OCI-LY1 (cell line): Measurements from ENCODE around the gene DBI.

Source experiments
- H2AFZ ChIP-seq: fragments of 200-600 bp; sonication (generic), shearing (Covaris generic); 2 replicates; pipeline ENCODE4 v1.6.0; 2014; ENCODE audit warnings: antibody characterized with exemption, mild to moderate bottlenecking, low read length
- H3F3A ChIP-seq: fragments of 200-600 bp; sonication (generic), shearing (Covaris generic); 2 replicates; pipeline ENCODE4 v1.6.0; 2014; ENCODE audit warnings: mild to moderate bottlenecking, antibody characterized with exemption, low read length, moderate library complexity; ENCODE audit not compliant: insufficient read depth
- H3K27ac ChIP-seq: fragments of 200-600 bp; sonication (generic); 2 replicates; pipeline ENCODE4 v1.5.1; 2014; ENCODE audit warnings: low read length, mixed run types, mild to moderate bottlenecking, low read depth; ENCODE audit not compliant: poor library complexity, severe bottlenecking
- H3K27me3 ChIP-seq: fragments of 200-600 bp; sonication (generic); 2 replicates; pipeline ENCODE4 v1.6.0; 2014; ENCODE audit warnings: antibody characterized with exemption, mild to moderate bottlenecking, low read length, moderate library complexity; ENCODE audit not compliant: insufficient read depth
- H3K36me3 ChIP-seq: fragments of 200-600 bp; sonication (generic); 2 replicates; pipeline ENCODE4 v1.6.1; 2014; ENCODE audit warnings: mild to moderate bottlenecking, antibody characterized with exemption, low read length, moderate library complexity, mixed read lengths; ENCODE audit not compliant: insufficient read depth
- H3K4me1 ChIP-seq: fragments of 200-600 bp; sonication (generic); 2 replicates; pipeline ENCODE4 v1.5.1; 2014; ENCODE audit warnings: mild to moderate bottlenecking, low read length, moderate library complexity; ENCODE audit not compliant: insufficient read depth, severe bottlenecking
- H3K4me2 ChIP-seq: fragments of 200-600 bp; sonication (generic), shearing (Covaris generic); 2 replicates; pipeline ENCODE4 v1.6.1; 2014; ENCODE audit warnings: low read length
- H3K4me3 ChIP-seq: fragments of 200-600 bp; sonication (generic); 2 replicates; pipeline ENCODE4 v1.5.1; 2014; ENCODE audit warnings: low read length, low read depth, mild to moderate bottlenecking, mixed read lengths; ENCODE audit not compliant: poor library complexity, severe bottlenecking
- H3K79me2 ChIP-seq: fragments of 200-600 bp; shearing (Covaris generic); 2 replicates; pipeline ENCODE4 v1.6.1; 2016; ENCODE audit warnings: mixed run types, low read length, mixed read lengths; ENCODE audit not compliant: insufficient read depth
- H3K9ac ChIP-seq: fragments of 200-600 bp; sonication (generic), shearing (Covaris generic); 2 replicates; pipeline ENCODE4 v1.6.1; 2014; ENCODE audit warnings: mild to moderate bottlenecking, low read length, mixed read lengths
- H3K9me2 ChIP-seq: fragments of 200-600 bp; sonication (generic), shearing (Covaris generic); 2 replicates; pipeline ENCODE4 v1.6.1; 2014; ENCODE audit warnings: low read depth, mild to moderate bottlenecking, low read length, mixed read lengths
- H3K9me3 ChIP-seq: fragments of 200-600 bp; shearing (Covaris generic); 2 replicates; pipeline ENCODE4 v1.6.1; 2014; ENCODE audit warnings: low read length, mixed read lengths
- H4K20me1 ChIP-seq: fragments of 200-600 bp; sonication (generic), shearing (Covaris generic); 2 replicates; pipeline ENCODE4 v1.6.0; 2016; ENCODE audit warnings: mild to moderate bottlenecking, low read length; ENCODE audit not compliant: insufficient read depth
- EZH2 ChIP-seq: fragments of 200-600 bp; sonication (generic), shearing (Covaris generic); IDR thresholded peaks from 2 replicates; pipeline ENCODE4 v1.8.0; 2017; ENCODE audit warnings: borderline replicate concordance, mixed run types, mild to moderate bottlenecking, antibody characterized with exemption, low read length, moderate library complexity, mixed read lengths
- TF ChIP-seq, protein P1 (sequence below): fragments of 200-600 bp; sonication (generic), shearing (Covaris generic); IDR thresholded peaks from 2 replicates; pipeline ENCODE4 v1.5.1; 2017; ENCODE audit warnings: mild to moderate bottlenecking, antibody characterized with exemption, low read length, moderate library complexity, mixed read lengths

DBI gene

GRCh38 chr2:119367472-119368099 is 809 bp downstream of the DBI start:
- Histone ChIP-seq H3K9me3 (no peaks in the 10 kb centered on the region), H3K4me2 (peak overlapping the region; percentile 76), H3K4me3 (peak overlapping the region; percentile 96), H3K36me3 (peaks cover 42% of the 10 kb centered on the region), H3K9me2 (no peaks in the 10 kb centered on the region), H3F3A (no peaks in the 10 kb centered on the region), H3K9ac (peak overlapping the region; percentile 92), H2AFZ (no peak overlapping the region), H3K79me2 (peaks cover 12% of the 10 kb centered on the region; the same call in 1 of the 2 replicates), H3K27ac (peak overlapping the region; percentile 60), H3K27me3 (no peaks in the 10 kb centered on the region), H3K4me1 (peaks cover 23% of the 10 kb centered on the region), H4K20me1 (no peaks in the 10 kb centered on the region)
- no peak for TF ChIP-seq EZH2
- TF ChIP-seq, protein P1, sequence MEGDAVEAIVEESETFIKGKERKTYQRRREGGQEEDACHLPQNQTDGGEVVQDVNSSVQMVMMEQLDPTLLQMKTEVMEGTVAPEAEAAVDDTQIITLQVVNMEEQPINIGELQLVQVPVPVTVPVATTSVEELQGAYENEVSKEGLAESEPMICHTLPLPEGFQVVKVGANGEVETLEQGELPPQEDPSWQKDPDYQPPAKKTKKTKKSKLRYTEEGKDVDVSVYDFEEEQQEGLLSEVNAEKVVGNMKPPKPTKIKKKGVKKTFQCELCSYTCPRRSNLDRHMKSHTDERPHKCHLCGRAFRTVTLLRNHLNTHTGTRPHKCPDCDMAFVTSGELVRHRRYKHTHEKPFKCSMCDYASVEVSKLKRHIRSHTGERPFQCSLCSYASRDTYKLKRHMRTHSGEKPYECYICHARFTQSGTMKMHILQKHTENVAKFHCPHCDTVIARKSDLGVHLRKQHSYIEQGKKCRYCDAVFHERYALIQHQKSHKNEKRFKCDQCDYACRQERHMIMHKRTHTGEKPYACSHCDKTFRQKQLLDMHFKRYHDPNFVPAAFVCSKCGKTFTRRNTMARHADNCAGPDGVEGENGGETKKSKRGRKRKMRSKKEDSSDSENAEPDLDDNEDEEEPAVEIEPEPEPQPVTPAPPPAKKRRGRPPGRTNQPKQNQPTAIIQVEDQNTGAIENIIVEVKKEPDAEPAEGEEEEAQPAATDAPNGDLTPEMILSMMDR = no peak

- no peak overlapping the region for H3K9ac ChIP-seq
- H3K4me2 ChIP-seq = no peak overlapping the region
- no peaks in the 10 kb centered on the region for H3K9me2 ChIP-seq
- no peak overlapping the region for H2AFZ ChIP-seq
- H3K9me3 ChIP-seq = no peaks in the 10 kb centered on the region
- H3K27me3 ChIP-seq = no peaks in the 10 kb centered on the region
- H3K27ac ChIP-seq = no peak overlapping the region
- no peak for TF ChIP-seq EZH2
- TF ChIP-seq, protein P1 = no peak
- peaks cover 11% of the 10 kb centered on the region; the same call in 1 of the 2 replicates for H3K79me2 ChIP-seq
- peaks cover 22% of the 10 kb centered on the region for H3K4me1 ChIP-seq
- H4K20me1 ChIP-seq = no peaks in the 10 kb centered on the region
- peaks cover 54% of the 10 kb centered on the region for H3K36me3 ChIP-seq
- no peaks in the 10 kb centered on the region for H3F3A ChIP-seq
- no peak overlapping the region for H3K4me3 ChIP-seq
Measured at GRCh38 chr2:119369845-119370244, 3.1 kb downstream of the DBI start.

DNA sequence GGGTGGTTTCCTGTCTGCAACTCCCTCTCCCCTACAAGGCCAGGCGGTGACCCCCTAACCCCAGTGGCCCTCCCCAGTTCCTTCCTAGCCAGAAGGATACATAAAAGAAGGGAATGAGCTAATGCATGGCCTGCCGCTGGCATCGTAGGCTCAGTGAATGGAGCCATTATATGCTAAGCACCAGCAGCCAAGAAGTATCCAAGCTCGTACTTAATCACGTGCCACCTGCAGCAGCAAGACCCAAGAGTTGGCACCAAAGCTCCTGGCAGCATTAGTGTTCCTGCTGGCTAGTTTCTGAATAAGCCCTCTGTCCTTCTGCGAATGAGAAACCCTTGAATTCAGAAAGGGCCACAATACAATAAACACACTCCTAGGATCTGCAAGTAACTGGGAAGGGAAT is 4.3 kb downstream of the DBI start:
- Histone ChIP-seq H3K9me3 (no peaks in the 10 kb centered on the region), H3K4me2 (no peak overlapping the region), H3K27me3 (no peaks in the 10 kb centered on the region), H3K27ac (no peak overlapping the region), H3K36me3 (peaks cover 54% of the 10 kb centered on the region), H4K20me1 (no peaks in the 10 kb centered on the region), H2AFZ (no peak overlapping the region), H3K79me2 (peaks cover 2% of the 10 kb centered on the region; the same call in 1 of the 2 replicates), H3K4me3 (no peak overlapping the region), H3K4me1 (peaks cover 10% of the 10 kb centered on the region), H3K9me2 (no peaks in the 10 kb centered on the region), H3F3A (no peaks in the 10 kb centered on the region), H3K9ac (no peak overlapping the region)
- TF ChIP-seq, protein P1 = no peak
- no peak for TF ChIP-seq EZH2
